Activated B cell treated with CpG ODN at 0.5 μM for 24 hours (primary cell): ENCODE measurements around the gene PDCD4. TPM values are rescaled to one million over a fixed set of nuclear protein-coding genes. Genes with fewer than 3 reads are reported as not detected.
A peak's percentile ranks its signal among the peaks of the same experiment; 100 is the strongest.
"Not testable (repeated sequence)": the region's sequence is repeated elsewhere in the genome, so short reads cannot be mapped to it uniquely, and the experiment has no call there.

Experiments
- ATAC-seq: fragments of 200-7000 bp; cut with Tn5 transposase; one replicate; pipeline ENCODE4 v1.10.0; 2021; ENCODE audit warnings: low read depth, mild to moderate bottlenecking, moderate library complexity
- CTCF ChIA-PET: fragments of 350-600 bp; sonication (Branson Sonifier 250); formaldehyde crosslinking; loops from one replicate; lab custom pipeline; 2021; ENCODE audit warnings: antibody characterized with exemption; lab: Charles Lee
- POLR2A ChIA-PET: fragments of 350-600 bp; sonication (Branson Sonifier 250); formaldehyde crosslinking; loops from one replicate; lab custom pipeline; 2021; ENCODE audit warnings: antibody characterized with exemption; lab: Charles Lee
- DNase-seq: peaks from one replicate; pipeline ENCODE4 v3.0.0; 2022
- H3K27ac Mint-ChIP-seq: one replicate; pipeline ENCODE4 v1.8.0; 2020; ENCODE audit warnings: mixed read lengths
- H3K27me3 Mint-ChIP-seq: one replicate; pipeline ENCODE4 v1.8.0; 2021; ENCODE audit warnings: mixed read lengths
- H3K36me3 Mint-ChIP-seq: one replicate; pipeline ENCODE4 v1.8.0; 2021; ENCODE audit warnings: low read depth, mixed read lengths
- H3K4me1 Mint-ChIP-seq: one replicate; pipeline ENCODE4 v1.8.0; 2021; ENCODE audit warnings: mixed read lengths
- H3K4me3 Mint-ChIP-seq: one replicate; pipeline ENCODE4 v1.8.0; 2020; ENCODE audit warnings: mild to moderate bottlenecking, mixed read lengths
- H3K9me3 Mint-ChIP-seq: one replicate; pipeline ENCODE4 v1.8.0; 2020; ENCODE audit warnings: mixed read lengths
- intact Hi-C: fragments of 100-400 bp; cut with micrococcal nuclease; formaldehyde crosslinking; loops from one replicate; pipeline ENCODE4 v1.15.1; 2024
- total RNA-seq: library from RNA; stranded (reverse); gene quantifications from 2 replicates; pipeline ENCODE4 v1.2.3, GENCODE V29; 2022
- TF ChIP-seq, protein P1 (sequence below): fragments of 200-600 bp; IDR thresholded peaks from one replicate; pipeline ENCODE4 v1.8.0; 2022; ENCODE audit warnings: antibody characterized with exemption, mild to moderate bottlenecking

The PDCD4 gene
- total RNA-seq, 1 donor from 2014 or later = 143 TPM

DNA sequence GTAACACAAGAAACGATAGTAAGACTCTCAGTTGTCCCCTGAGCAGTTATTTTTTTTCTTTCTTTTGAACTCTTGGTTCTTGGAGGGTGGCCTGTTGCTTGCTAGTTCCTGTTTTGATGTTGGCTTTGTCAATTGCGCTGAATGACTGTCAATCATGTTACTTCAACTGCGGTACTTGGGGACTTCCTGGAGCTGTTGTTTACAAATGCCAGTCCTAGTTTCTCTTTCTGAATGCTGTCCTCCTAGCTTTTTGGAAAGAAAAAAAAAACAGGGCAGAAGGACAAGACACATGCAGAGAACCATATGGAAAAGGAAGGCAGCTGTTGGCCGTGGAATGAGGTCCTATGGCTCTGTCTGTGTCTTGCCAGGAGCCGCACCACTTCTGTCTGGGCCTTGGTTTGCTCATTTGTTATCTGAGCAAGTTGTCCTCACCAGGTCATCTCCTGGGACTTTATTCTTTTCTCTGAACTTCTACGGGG lies 7.0 kb upstream of the PDCD4 start:
- Mint-ChIP-seq H3K27me3 (no peaks in the 10 kb centered on the region), H3K27ac (peak overlapping the region; percentile 97), H3K9me3 (no peaks in the 10 kb centered on the region), H3K36me3 (no peaks in the 10 kb centered on the region), H3K4me1 (peaks cover 98% of the 10 kb centered on the region), H3K4me3 (peak overlapping the region; percentile 79)
- DNase-seq (no peak), ATAC-seq (peak; percentile 50)
- TF ChIP-seq, protein P1, sequence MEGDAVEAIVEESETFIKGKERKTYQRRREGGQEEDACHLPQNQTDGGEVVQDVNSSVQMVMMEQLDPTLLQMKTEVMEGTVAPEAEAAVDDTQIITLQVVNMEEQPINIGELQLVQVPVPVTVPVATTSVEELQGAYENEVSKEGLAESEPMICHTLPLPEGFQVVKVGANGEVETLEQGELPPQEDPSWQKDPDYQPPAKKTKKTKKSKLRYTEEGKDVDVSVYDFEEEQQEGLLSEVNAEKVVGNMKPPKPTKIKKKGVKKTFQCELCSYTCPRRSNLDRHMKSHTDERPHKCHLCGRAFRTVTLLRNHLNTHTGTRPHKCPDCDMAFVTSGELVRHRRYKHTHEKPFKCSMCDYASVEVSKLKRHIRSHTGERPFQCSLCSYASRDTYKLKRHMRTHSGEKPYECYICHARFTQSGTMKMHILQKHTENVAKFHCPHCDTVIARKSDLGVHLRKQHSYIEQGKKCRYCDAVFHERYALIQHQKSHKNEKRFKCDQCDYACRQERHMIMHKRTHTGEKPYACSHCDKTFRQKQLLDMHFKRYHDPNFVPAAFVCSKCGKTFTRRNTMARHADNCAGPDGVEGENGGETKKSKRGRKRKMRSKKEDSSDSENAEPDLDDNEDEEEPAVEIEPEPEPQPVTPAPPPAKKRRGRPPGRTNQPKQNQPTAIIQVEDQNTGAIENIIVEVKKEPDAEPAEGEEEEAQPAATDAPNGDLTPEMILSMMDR = no peak
- ChIA-PET CTCF (interaction anchor here (1.2 to 2.8 kb wide), 3 partner anchors 22 to 61 kb away, joined by 3 to 17 read pairs (median 5); no protein-coding TSS in a partner anchor), POLR2A (interaction anchor here (0.6 to 5.3 kb wide), 9 partner anchors 7 to 789 kb away, joined by 3 to 219 read pairs (median 4); partner anchors contain the start of genes BBIP1 and SHOC2)
- intact Hi-C loops = loop anchor here (1.0 to 10.0 kb wide), 7 partner anchors 8 to 950 kb away; partner anchors contain the start of gene DUSP5

DNA sequence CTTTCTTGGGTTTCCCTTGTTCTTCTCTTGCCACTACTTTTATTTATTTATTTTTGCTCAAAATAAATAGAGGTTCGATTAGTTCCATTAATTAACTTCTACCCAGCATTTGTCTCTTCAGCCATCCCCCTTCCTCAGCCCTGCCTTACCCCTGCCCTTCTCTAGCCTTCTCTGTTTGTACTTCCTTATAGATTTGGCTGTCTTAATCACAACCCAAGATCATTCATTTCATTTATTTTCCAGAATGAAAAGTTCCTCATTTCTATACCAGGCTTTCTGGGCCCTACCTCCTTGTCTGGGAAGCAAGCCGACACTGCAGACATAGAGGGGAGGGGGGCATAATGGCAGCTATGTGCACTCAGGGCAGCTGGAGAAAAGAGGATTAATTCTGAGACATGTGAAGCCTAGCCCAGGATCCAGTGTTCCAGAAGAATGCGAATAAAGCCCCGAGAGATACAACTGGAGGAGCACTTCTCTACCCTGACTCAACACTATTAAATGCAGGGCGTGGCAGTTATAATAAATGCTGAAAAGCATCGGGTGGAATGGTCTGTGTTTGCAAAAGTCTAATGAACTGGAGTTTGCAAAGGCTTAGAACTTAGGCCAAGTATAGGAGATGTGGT lies 6.4 kb upstream of the PDCD4 start:
- ChIA-PET CTCF (interaction anchor here (1.2 to 2.8 kb wide), 4 partner anchors 23 to 61 kb away, joined by 3 to 17 read pairs (median 4); no protein-coding TSS in a partner anchor), POLR2A (interaction anchor here (0.6 to 5.3 kb wide), 10 partner anchors 8 to 561 kb away, joined by 3 to 219 read pairs (median 6); partner anchors contain the start of genes BBIP1, SHOC2 and SMNDC1)
- intact Hi-C loops = loop anchor here (1.0 to 10.0 kb wide), 4 partner anchors 28 to 950 kb away; no protein-coding TSS in a partner anchor
- DNase-seq (no peak), ATAC-seq (peak; percentile 11)
- Mint-ChIP-seq H3K36me3 (no peaks in the 10 kb centered on the region), H3K27me3 (no peaks in the 10 kb centered on the region), H3K9me3 (no peaks in the 10 kb centered on the region), H3K4me1 (peaks cover 98% of the 10 kb centered on the region), H3K27ac (peak overlapping the region; percentile 97), H3K4me3 (peak overlapping the region; percentile 76)
- TF ChIP-seq, protein P1 = no peak

DNA sequence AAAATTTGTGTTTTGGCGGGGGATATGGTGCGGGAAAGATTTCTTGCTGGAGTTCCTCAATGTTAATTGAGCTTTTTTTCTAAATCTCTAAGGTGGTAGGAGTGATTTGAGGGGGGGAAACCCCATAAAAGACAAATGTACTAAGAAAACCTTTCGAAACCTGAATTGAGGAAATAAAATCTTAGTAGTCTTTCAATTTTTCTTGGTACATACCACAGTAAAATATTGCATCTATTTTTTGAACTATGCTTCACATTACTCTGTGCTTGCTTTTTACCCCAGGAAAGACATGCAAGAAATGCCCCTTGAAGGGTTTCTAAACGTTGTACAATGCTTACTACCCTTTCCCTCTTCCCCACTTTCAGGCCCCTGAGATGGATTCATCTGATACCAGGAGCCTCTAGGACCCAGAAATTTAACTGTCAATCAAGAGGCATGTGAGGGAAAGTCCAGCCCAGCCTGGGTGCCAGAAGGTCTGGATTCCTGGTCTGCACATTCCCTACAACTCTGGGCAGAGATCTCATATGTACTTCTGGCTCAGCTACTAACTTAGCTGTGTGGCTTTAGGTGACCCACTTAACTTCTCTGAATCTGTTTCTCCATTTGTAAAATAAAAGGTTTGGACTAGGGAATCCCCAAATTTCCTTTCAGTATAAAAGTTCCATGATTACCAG lies 5.8 kb upstream of the PDCD4 start:
- H3K4me1 Mint-ChIP-seq = peaks cover 98% of the 10 kb centered on the region
- H3K9me3 Mint-ChIP-seq = no peaks in the 10 kb centered on the region
- ChIA-PET CTCF (interaction anchor here (1.3 to 2.8 kb wide), 3 partner anchors 23 to 62 kb away, joined by 4 to 17 read pairs (median 5); no protein-coding TSS in a partner anchor), POLR2A (interaction anchor here (0.8 to 5.3 kb wide), 10 partner anchors 8 to 561 kb away, joined by 3 to 219 read pairs (median 9); partner anchors contain the start of genes BBIP1, SHOC2 and SMNDC1)
- H3K27ac Mint-ChIP-seq = peak overlapping the region; percentile 97
- no peaks in the 10 kb centered on the region for H3K36me3 Mint-ChIP-seq
- intact Hi-C loops = loop anchor here (1.0 to 10.0 kb wide), 4 partner anchors 27 to 951 kb away; no protein-coding TSS in a partner anchor
- DNase-seq (no peak), ATAC-seq (peak; percentile 52)
- TF ChIP-seq, protein P1 = no peak
- H3K4me3 Mint-ChIP-seq = peak overlapping the region; percentile 76
- no peaks in the 10 kb centered on the region for H3K27me3 Mint-ChIP-seq

DNA sequence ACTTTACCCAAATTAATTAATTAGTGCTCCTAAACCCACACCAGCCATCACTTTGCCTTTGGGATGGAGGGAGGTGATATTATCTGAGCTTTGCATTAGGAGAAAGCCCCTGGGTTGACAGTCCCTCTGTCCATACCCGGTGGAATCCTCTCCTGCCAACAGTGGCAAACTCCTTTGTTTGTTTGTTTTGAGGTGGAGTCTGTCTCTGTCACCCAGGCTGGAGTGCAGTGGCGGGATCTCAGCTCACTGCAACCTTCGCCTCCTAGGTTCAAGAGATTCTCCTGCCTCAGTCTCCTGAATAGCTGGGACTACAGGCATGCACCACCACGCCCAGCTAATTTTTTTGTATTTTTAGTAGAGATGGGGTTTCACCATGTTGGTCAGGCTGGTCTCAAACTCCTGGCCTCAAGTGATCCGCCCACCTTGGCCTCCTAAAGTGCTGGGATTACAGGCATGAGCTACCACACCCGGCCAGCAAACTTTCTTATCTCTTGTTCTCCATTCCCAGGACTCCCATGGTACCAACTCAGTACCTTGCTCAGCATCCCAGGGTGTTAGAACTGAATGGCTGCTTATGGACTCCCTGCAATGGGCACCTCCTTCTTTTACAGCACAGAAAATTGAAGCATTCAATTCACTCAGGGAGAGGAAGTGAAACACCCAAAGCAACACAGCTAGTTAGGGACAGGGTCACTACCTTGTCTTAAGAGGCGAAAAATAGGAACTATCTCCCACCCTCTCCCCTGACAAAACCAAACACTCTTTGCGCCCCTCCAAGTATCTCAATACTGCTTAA lies 4.5 kb upstream of the PDCD4 start:
- peak overlapping the region; percentile 97 for H3K27ac Mint-ChIP-seq
- not testable (repeated sequence) for H3K9me3 Mint-ChIP-seq, H3K36me3 Mint-ChIP-seq, DNase-seq, H3K27me3 Mint-ChIP-seq
- H3K4me1 Mint-ChIP-seq = peaks cover 92% of the 10 kb centered on the region
- ChIA-PET CTCF (interaction anchor here (1.3 to 2.8 kb wide), 4 partner anchors 25 to 63 kb away, joined by 4 to 17 read pairs (median 10); no protein-coding TSS in a partner anchor), POLR2A (interaction anchor here (0.7 to 5.3 kb wide), 10 partner anchors 8 to 792 kb away, joined by 3 to 219 read pairs (median 5); partner anchors contain the start of genes BBIP1 and SHOC2)
- peak overlapping the region; percentile 59 for H3K4me3 Mint-ChIP-seq
- ATAC-seq = peak; percentile 43
- intact Hi-C loops = loop anchor here (1.0 to 10.0 kb wide), 3 partner anchors 52 to 952 kb away; partner anchors contain the start of genes BBIP1 and SHOC2
